ENCODE results near the gene ATP8A2. TPM values are rescaled to one million over a fixed set of nuclear protein-coding genes. Genes with fewer than 3 reads are reported as not detected.

Gene ATP8A2
- polyA plus RNA-seq, 1 donor from 2014 or later, result 11.9 TPM

- Histone ChIP-seq H3K9me2 (ENCODE audit: insufficient read depth, low read length) (no peaks in the 10 kb centered on the region), H3K9ac (ENCODE audit: low read length) (no peak overlapping the region), H3K4me2 (ENCODE audit: low read length) (no peak overlapping the region), H3K27ac (ENCODE audit: low read length) (no peak overlapping the region), H3K9me3 (ENCODE audit: low read length) (peaks cover 6% of the 10 kb centered on the region), H3K79me2 (replicated peaks; ENCODE audit: insufficient read depth, low read length) (no peaks in the 10 kb centered on the region), H2AFZ (ENCODE audit: low read depth, low read length) (no peak overlapping the region), H3F3A (ENCODE audit: insufficient read depth, low read length, poor library complexity, severe bottlenecking) (no peaks in the 10 kb centered on the region), H3K27me3 (ENCODE audit: insufficient read depth, low read depth, low read length) (no peaks in the 10 kb centered on the region), H4K20me1 (ENCODE audit: insufficient read depth) (no peaks in the 10 kb centered on the region), H3K4me3 (ENCODE audit: low read length) (no peak overlapping the region), H3K36me3 (ENCODE audit: insufficient read depth, low read length) (no peaks in the 10 kb centered on the region)
- TF ChIP-seq MXI1 (conservative IDR thresholded peaks at IDR 0.05; ENCODE audit: poor library complexity, severe bottlenecking), result no peak
- no peak for TF ChIP-seq EZH2 (IDR thresholded peaks at IDR 0.05; ENCODE audit: borderline replicate concordance, insufficient read depth, low read length, poor library complexity, severe bottlenecking)
- no peak for TF ChIP-seq RAD21 (conservative IDR thresholded peaks at IDR 0.05)
- TF ChIP-seq, protein P1, sequence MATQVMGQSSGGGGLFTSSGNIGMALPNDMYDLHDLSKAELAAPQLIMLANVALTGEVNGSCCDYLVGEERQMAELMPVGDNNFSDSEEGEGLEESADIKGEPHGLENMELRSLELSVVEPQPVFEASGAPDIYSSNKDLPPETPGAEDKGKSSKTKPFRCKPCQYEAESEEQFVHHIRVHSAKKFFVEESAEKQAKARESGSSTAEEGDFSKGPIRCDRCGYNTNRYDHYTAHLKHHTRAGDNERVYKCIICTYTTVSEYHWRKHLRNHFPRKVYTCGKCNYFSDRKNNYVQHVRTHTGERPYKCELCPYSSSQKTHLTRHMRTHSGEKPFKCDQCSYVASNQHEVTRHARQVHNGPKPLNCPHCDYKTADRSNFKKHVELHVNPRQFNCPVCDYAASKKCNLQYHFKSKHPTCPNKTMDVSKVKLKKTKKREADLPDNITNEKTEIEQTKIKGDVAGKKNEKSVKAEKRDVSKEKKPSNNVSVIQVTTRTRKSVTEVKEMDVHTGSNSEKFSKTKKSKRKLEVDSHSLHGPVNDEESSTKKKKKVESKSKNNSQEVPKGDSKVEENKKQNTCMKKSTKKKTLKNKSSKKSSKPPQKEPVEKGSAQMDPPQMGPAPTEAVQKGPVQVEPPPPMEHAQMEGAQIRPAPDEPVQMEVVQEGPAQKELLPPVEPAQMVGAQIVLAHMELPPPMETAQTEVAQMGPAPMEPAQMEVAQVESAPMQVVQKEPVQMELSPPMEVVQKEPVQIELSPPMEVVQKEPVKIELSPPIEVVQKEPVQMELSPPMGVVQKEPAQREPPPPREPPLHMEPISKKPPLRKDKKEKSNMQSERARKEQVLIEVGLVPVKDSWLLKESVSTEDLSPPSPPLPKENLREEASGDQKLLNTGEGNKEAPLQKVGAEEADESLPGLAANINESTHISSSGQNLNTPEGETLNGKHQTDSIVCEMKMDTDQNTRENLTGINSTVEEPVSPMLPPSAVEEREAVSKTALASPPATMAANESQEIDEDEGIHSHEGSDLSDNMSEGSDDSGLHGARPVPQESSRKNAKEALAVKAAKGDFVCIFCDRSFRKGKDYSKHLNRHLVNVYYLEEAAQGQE (IDR thresholded peaks at IDR 0.05; ENCODE audit: borderline replicate concordance), result no peak
- TF ChIP-seq TAF1 (IDR thresholded peaks at IDR 0.05; ENCODE audit: low read depth), result no peak
- no peak for TF ChIP-seq SMC3 (conservative IDR thresholded peaks at IDR 0.05; ENCODE audit: poor library complexity)
- TF ChIP-seq CTCF (IDR thresholded peaks at IDR 0.05; ENCODE audit: poor library complexity, severe bottlenecking), result no peak
- no peak for TF ChIP-seq EP300 (conservative IDR thresholded peaks at IDR 0.05; ENCODE audit: poor library complexity, severe bottlenecking)
- no peak for TF ChIP-seq POLR2AphosphoS5 (IDR thresholded peaks at IDR 0.05)
These were observed 301.9 kb downstream of the ATP8A2 start for GRCh38 chr13:25673711-25674110.

DNA sequence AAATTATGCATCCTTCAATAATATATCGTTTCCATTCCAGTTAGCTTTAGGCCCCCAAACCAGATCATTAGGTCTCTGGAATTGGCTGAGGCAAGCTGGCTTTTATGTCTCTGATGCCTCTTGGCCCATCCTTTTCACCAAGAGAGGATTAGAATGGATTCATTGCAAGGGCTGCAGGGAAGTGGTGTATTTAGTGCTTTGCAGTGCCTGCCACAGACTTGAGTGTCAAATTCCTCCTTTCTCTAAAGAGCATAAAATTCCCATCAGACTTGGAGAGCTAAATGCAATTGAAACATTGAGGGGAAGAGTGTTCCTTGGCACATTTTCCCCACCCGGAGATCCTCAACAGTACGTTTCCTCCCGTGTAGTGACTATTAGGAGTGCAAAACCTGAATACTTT is 302.6 kb downstream of the ATP8A2 start:
- no peaks in the 10 kb centered on the region for H4K20me1 ChIP-seq (ENCODE audit: insufficient read depth)
- H3K27ac ChIP-seq (ENCODE audit: low read length), result no peak overlapping the region
- TF ChIP-seq RAD21 (conservative IDR thresholded peaks at IDR 0.05), result no peak
- H3K79me2 ChIP-seq (replicated peaks; ENCODE audit: insufficient read depth, low read length), result no peaks in the 10 kb centered on the region
- H3F3A ChIP-seq (ENCODE audit: insufficient read depth, low read length, poor library complexity, severe bottlenecking), result no peaks in the 10 kb centered on the region
- no peak overlapping the region for H3K4me2 ChIP-seq (ENCODE audit: low read length)
- no peaks in the 10 kb centered on the region for H3K36me3 ChIP-seq (ENCODE audit: insufficient read depth, low read length)
- no peak overlapping the region for H2AFZ ChIP-seq (ENCODE audit: low read depth, low read length)
- H3K4me3 ChIP-seq (ENCODE audit: low read length), result no peak overlapping the region
- no peaks in the 10 kb centered on the region for H3K9me2 ChIP-seq (ENCODE audit: insufficient read depth, low read length)
- no peaks in the 10 kb centered on the region for H3K27me3 ChIP-seq (ENCODE audit: insufficient read depth, low read depth, low read length)
- H3K9ac ChIP-seq (ENCODE audit: low read length), result no peak overlapping the region
- H3K9me3 ChIP-seq (ENCODE audit: low read length), result peaks cover 6% of the 10 kb centered on the region

- H3K4me3 ChIP-seq (ENCODE audit: low read length), result no peak overlapping the region
- H3K79me2 ChIP-seq (replicated peaks; ENCODE audit: insufficient read depth, low read length), result no peaks in the 10 kb centered on the region
- no peak overlapping the region for H2AFZ ChIP-seq (ENCODE audit: low read depth, low read length)
- no peaks in the 10 kb centered on the region for H3K36me3 ChIP-seq (ENCODE audit: insufficient read depth, low read length)
- H3K9me2 ChIP-seq (ENCODE audit: insufficient read depth, low read length), result no peaks in the 10 kb centered on the region
- H3K27ac ChIP-seq (ENCODE audit: low read length), result no peak overlapping the region
- TF ChIP-seq EZH2 (IDR thresholded peaks at IDR 0.05; ENCODE audit: borderline replicate concordance, insufficient read depth, low read length, poor library complexity, severe bottlenecking) (no peak), TAF1 (IDR thresholded peaks at IDR 0.05; ENCODE audit: low read depth) (no peak), RAD21 (conservative IDR thresholded peaks at IDR 0.05) (no peak), POLR2AphosphoS5 (IDR thresholded peaks at IDR 0.05) (no peak)
- TF ChIP-seq, protein P1 (IDR thresholded peaks at IDR 0.05; ENCODE audit: borderline replicate concordance), result no peak
- no peaks in the 10 kb centered on the region for H3K27me3 ChIP-seq (ENCODE audit: insufficient read depth, low read depth, low read length)
- no peaks in the 10 kb centered on the region for H3F3A ChIP-seq (ENCODE audit: insufficient read depth, low read length, poor library complexity, severe bottlenecking)
- H4K20me1 ChIP-seq (ENCODE audit: insufficient read depth), result no peaks in the 10 kb centered on the region
- H3K9ac ChIP-seq (ENCODE audit: low read length), result no peak overlapping the region
- peaks cover 3% of the 10 kb centered on the region for H3K9me3 ChIP-seq (ENCODE audit: low read length)
- no peak overlapping the region for H3K4me2 ChIP-seq (ENCODE audit: low read length)
These were observed 303.3 kb downstream of the ATP8A2 start for GRCh38 chr13:25675060-25675459.
